Stomach (tissue), 4 donors: ENCODE data around the gene AMPD3.

Source experiments
- CTCF ChIP-seq, 7 experiments: fragments of 450-650 bp in 4 of 7; fragments of 200-600 bp in 3 of 7; sonication (generic) in 3 of 7; IDR thresholded peaks; one replicate each; pipeline ENCODE4 v1.5.1; 2016 to 2019; ENCODE audit warnings: antibody characterized with exemption in 7 of 7, control low read depth in 2 of 7, mild to moderate bottlenecking in 1 of 7
- EP300 ChIP-seq: sonication (generic); formaldehyde crosslinking; IDR thresholded peaks from one replicate; pipeline ENCODE4 v1.6.1; 2017; ENCODE audit warnings: antibody characterized with exemption

GRCh38 chr11:10499452-10499851, 44.4 kb downstream of the AMPD3 start:
- TF ChIP-seq CTCF (IDR thresholded peaks at IDR 0.05) (no peak), EP300 (no peak)
